Kidney capillary endothelial cell (primary cell): ENCODE measurements around the gene CCNB3.

Experiments
- DNase-seq: peaks from one replicate; pipeline ENCODE4 v3.0.0-alpha.2; 2018; ENCODE audit warnings: low spot score

CCNB3 gene

DNA sequence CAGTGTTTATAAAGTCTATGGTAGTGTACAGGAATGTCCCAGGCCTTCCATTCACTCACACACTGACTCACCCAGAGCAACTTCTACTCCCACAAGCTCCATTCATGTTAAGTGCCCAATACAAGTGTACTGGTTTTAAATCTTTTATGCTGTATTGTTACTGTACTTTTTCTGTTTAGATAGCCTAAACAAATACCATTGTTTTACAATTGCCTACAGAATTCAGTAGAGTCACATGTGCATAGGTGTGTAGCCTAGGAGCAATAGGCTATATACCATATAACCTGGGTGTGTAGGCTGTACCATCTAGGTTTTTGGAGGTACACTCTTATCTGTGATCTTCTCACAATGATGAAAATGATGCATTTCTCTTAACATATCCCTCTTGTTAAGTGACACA lies 139.4 kb downstream of the CCNB3 start:
- DNase-seq: no peak

DNA sequence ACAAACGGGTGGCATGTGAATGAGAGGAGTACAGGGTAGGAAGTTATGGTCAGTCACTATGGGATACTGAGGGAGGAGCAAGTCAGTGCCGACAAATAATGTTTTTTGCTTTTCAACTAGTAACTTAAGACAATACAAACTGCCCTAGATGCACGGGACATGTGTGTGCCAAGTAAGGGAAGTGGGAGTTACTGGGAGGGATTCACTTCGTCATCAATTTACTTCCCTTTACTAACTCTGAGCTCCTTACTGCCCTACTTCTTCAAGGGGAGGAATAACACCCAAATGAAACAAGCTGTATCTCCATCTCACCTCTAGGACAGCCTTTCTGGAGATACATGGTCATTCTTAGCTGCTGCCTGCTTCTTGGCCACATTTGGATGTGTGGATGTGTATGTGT lies 168.4 kb downstream of the CCNB3 start:
- no peak for DNase-seq

GRCh38 chrX:50375481-50376267 lies 171.1 kb downstream of the CCNB3 start:
- no peak for DNase-seq

- DNase-seq: no peak
Measured at GRCh38 chrX:50381729-50382415, 177.3 kb downstream of the CCNB3 start.

DNA sequence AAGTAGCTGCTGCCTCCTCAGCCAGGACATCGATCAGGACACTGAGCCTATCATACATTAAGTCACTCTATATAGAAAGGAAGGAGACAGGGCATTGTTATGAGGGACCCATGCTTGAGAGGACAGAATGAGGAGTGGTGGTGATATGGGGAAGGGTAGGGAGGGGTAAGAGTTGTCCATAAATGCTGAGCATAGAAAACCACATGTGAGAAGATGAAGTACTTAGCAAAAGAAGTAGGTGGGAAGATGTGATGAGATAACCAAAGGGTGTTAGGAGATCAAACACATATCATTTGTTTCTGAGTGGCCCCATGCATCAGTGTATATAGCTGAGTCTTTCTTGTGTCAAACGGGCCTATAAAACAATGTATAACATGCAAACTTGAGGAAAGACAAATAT lies 182.0 kb downstream of the CCNB3 start:
- DNase-seq: no peak

GRCh38 chrX:50393902-50394301 lies 189.3 kb downstream of the CCNB3 start:
- DNase-seq: no peak
